Peyer's patch (tissue), 4 donors: Measurements from ENCODE around the gene DYRK1A.

Source experiments
- CTCF ChIP-seq, 6 experiments: fragments of 450-650 bp in 4 of 6; fragments of 200-600 bp in 2 of 6; sonication (generic) in 1 of 6; IDR thresholded peaks; one replicate each; pipeline ENCODE4 v1.5.1; 2017 to 2019; ENCODE audit warnings: antibody characterized with exemption in 6 of 6, mild to moderate bottlenecking in 3 of 6, moderate library complexity in 1 of 6
- POLR2A ChIP-seq, 2 donors: fragments of 450-650 bp; IDR thresholded peaks; one replicate each; pipeline ENCODE4 v1.5.1; 2017; ENCODE audit warnings: antibody characterized with exemption in 2 of 2, mild to moderate bottlenecking in 2 of 2, moderate library complexity in 2 of 2

- no peak for TF ChIP-seq CTCF (IDR thresholded peaks at IDR 0.05)
- TF ChIP-seq POLR2A (IDR thresholded peaks at IDR 0.05): no peak
These were observed 136.4 kb downstream of the DYRK1A start for GRCh38 chr21:37502947-37503346.
